ENCODE results near the gene CRYL1. TPM values are rescaled to one million over a fixed set of nuclear protein-coding genes. Genes with fewer than 3 reads are reported as not detected.

Gene CRYL1
- total RNA-seq, 1 donor from 2014 or later = 24.9 TPM

GRCh38 chr13:20399515-20399914, 126.1 kb downstream of the CRYL1 start:
- ATAC-seq (no peak), DNase-seq (no peak)
- intact Hi-C loops (cut with DNase I) = no loop called here
- no peak overlapping the region for H3K4me3 ChIP-seq
- no peaks in the 10 kb centered on the region for H3K9me3 ChIP-seq
- no peaks in the 10 kb centered on the region for H3K27me3 ChIP-seq (ENCODE audit: low read depth)
- H3K27ac ChIP-seq = no peak overlapping the region
- H3K4me1 ChIP-seq = no peaks in the 10 kb centered on the region
- H3K36me3 ChIP-seq = peaks cover 12% of the 10 kb centered on the region
- TF ChIP-seq CTCF (IDR thresholded peaks at IDR 0.05) = no peak

GRCh38 chr13:20398459-20398858, 127.2 kb downstream of the CRYL1 start:
- no peak for ATAC-seq
- H3K27ac ChIP-seq = no peak overlapping the region
- DNase-seq = no peak
- peaks cover 3% of the 10 kb centered on the region for H3K36me3 ChIP-seq
- H3K9me3 ChIP-seq = no peaks in the 10 kb centered on the region
- H3K4me3 ChIP-seq = no peak overlapping the region
- H3K27me3 ChIP-seq (ENCODE audit: low read depth) = no peaks in the 10 kb centered on the region
- no peak for TF ChIP-seq CTCF (IDR thresholded peaks at IDR 0.05)
- H3K4me1 ChIP-seq = no peaks in the 10 kb centered on the region
- intact Hi-C loops (cut with DNase I) = no loop called here

- Histone ChIP-seq H3K4me3 (no peak overlapping the region), H3K9me3 (no peaks in the 10 kb centered on the region), H3K27me3 (ENCODE audit: low read depth) (no peaks in the 10 kb centered on the region), H3K4me1 (no peaks in the 10 kb centered on the region), H3K36me3 (no peaks in the 10 kb centered on the region), H3K27ac (no peak overlapping the region)
- TF ChIP-seq CTCF (IDR thresholded peaks at IDR 0.05) = no peak
- DNase-seq (no peak), ATAC-seq (no peak)
- intact Hi-C loops (cut with DNase I) = no loop called here
Measured at GRCh38 chr13:20397896-20398295, 127.8 kb downstream of the CRYL1 start.

GRCh38 chr13:20395061-20395916, 130.4 kb downstream of the CRYL1 start:
- Histone ChIP-seq H3K9me3 (no peaks in the 10 kb centered on the region), H3K36me3 (no peaks in the 10 kb centered on the region), H3K27ac (no peak overlapping the region), H3K4me1 (no peaks in the 10 kb centered on the region), H3K4me3 (no peak overlapping the region), H3K27me3 (ENCODE audit: low read depth) (no peaks in the 10 kb centered on the region)
- intact Hi-C loops (cut with DNase I) = no loop called here
- DNase-seq (no peak), ATAC-seq (no peak)
- no peak for TF ChIP-seq CTCF (IDR thresholded peaks at IDR 0.05)

- Histone ChIP-seq H3K27ac (no peak overlapping the region), H3K36me3 (no peaks in the 10 kb centered on the region), H3K9me3 (no peaks in the 10 kb centered on the region), H3K4me1 (no peaks in the 10 kb centered on the region), H3K27me3 (ENCODE audit: low read depth) (no peaks in the 10 kb centered on the region), H3K4me3 (no peak overlapping the region)
- no peak for DNase-seq
- intact Hi-C loops (cut with DNase I) = no loop called here
- no peak for ATAC-seq
- TF ChIP-seq CTCF (IDR thresholded peaks at IDR 0.05) = no peak
Measured at GRCh38 chr13:20394506-20394905, 131.2 kb downstream of the CRYL1 start.

Measured in lower lobe of right lung (tissue), 2 donors.